Stimulated activated CD8-positive, alpha-beta memory T cell treated with anti-CD3 and anti-CD28 coated beads, Interleukin-7, amount 100 ng/mL, for 1 hour (primary cell): ENCODE data around the gene SLC22A12.
"Not testable (repeated sequence)": the region's sequence is repeated elsewhere in the genome, so short reads cannot be mapped to it uniquely, and the experiment has no call there.

Source experiments
- DNase-seq, 2 donors: peaks; one replicate each; pipeline ENCODE4 v3.0.0-alpha.2; 2020; ENCODE audit warnings: low read depth in 2 of 2

The SLC22A12 gene

GRCh38 chr11:64585150-64585549, 5.9 kb upstream of the SLC22A12 start:
- no peak for DNase-seq

GRCh38 chr11:64586366-64586765, 4.7 kb upstream of the SLC22A12 start:
- no peak for DNase-seq

- DNase-seq: no peak
These were observed 2.3 kb upstream of the SLC22A12 start for GRCh38 chr11:64588701-64589100.

- DNase-seq: no peak
These were observed 525 bp downstream of the SLC22A12 start for GRCh38 chr11:64591257-64592233.

- no peak for DNase-seq
These were observed 1.2 kb downstream of the SLC22A12 start for GRCh38 chr11:64592234-64592615.

- DNase-seq: no peak
These were observed 1.6 kb downstream of the SLC22A12 start for GRCh38 chr11:64592656-64593055.

- DNase-seq: no peak
These were observed 2.4 kb downstream of the SLC22A12 start for GRCh38 chr11:64593156-64594105.

- no peak for DNase-seq
These were observed 3.3 kb downstream of the SLC22A12 start for GRCh38 chr11:64594159-64594939.

GRCh38 chr11:64595922-64596321, 4.9 kb downstream of the SLC22A12 start:
- not testable (repeated sequence) for DNase-seq

GRCh38 chr11:64597671-64598101, 6.7 kb downstream of the SLC22A12 start:
- no peak for DNase-seq

- no peak for DNase-seq
These were observed 7.2 kb downstream of the SLC22A12 start for GRCh38 chr11:64598106-64598796.

GRCh38 chr11:64598797-64599697, 8.0 kb downstream of the SLC22A12 start:
- DNase-seq: no peak

- DNase-seq: no peak
These were observed 8.7 kb downstream of the SLC22A12 start for GRCh38 chr11:64599698-64600211.

GRCh38 chr11:64600281-64600992, 9.4 kb downstream of the SLC22A12 start:
- DNase-seq: no peak

GRCh38 chr11:64601605-64602465, 10.8 kb downstream of the SLC22A12 start:
- DNase-seq: no peak

- no peak for DNase-seq
These were observed 11.5 kb downstream of the SLC22A12 start for GRCh38 chr11:64602466-64603070.

- no peak for DNase-seq
These were observed 12.5 kb downstream of the SLC22A12 start for GRCh38 chr11:64603411-64604110.
